ENCODE data around the gene SEMA3F. TPM values are rescaled to one million over a fixed set of nuclear protein-coding genes. Genes with fewer than 3 reads are reported as not detected.

Gene SEMA3F
- total RNA-seq, 3 donors from 2014 or later = 10.7 to 15.3 (median 14.6) TPM

- no peak for ATAC-seq
- TF ChIP-seq, protein P1, sequence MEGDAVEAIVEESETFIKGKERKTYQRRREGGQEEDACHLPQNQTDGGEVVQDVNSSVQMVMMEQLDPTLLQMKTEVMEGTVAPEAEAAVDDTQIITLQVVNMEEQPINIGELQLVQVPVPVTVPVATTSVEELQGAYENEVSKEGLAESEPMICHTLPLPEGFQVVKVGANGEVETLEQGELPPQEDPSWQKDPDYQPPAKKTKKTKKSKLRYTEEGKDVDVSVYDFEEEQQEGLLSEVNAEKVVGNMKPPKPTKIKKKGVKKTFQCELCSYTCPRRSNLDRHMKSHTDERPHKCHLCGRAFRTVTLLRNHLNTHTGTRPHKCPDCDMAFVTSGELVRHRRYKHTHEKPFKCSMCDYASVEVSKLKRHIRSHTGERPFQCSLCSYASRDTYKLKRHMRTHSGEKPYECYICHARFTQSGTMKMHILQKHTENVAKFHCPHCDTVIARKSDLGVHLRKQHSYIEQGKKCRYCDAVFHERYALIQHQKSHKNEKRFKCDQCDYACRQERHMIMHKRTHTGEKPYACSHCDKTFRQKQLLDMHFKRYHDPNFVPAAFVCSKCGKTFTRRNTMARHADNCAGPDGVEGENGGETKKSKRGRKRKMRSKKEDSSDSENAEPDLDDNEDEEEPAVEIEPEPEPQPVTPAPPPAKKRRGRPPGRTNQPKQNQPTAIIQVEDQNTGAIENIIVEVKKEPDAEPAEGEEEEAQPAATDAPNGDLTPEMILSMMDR (IDR thresholded peaks at IDR 0.05) = no peak
- Histone ChIP-seq H3K36me3 (ENCODE audit: low read depth) (no peaks in the 10 kb centered on the region), H3K4me3 (no peak overlapping the region), H3K4me1 (ENCODE audit: low read depth) (peaks cover 9% of the 10 kb centered on the region), H3K9me3 (no peaks in the 10 kb centered on the region)
- DNase-seq = no peak
- intact Hi-C loops (cut with DNase I, micrococcal nuclease) = no loop called here
Observed at GRCh38 chr3:50182533-50183099, 27.5 kb downstream of the SEMA3F start.

DNA sequence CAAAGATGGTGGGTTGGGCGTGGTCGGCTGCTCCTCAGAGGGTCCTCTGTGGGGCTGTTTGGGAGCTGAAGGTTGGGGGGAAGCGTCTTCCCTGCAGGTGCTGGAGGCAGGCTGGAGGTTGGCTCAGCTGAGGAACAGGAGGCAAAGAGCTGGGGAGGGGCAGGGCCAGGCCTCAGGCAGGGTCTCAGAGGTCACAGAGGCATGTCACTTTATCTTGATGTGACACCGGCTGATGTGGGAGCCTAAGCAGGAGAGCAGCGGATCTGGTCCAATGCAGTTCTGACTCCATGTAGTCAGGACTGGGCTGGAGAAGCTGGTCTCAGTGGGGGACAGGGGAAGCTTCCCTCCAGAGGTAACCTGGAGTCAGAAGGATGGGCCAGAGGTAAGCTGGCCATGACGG lies 28.6 kb downstream of the SEMA3F start:
- no peak for DNase-seq
- H3K4me1 ChIP-seq (ENCODE audit: low read depth) = peaks cover 9% of the 10 kb centered on the region
- H3K36me3 ChIP-seq (ENCODE audit: low read depth) = no peaks in the 10 kb centered on the region
- intact Hi-C loops (cut with DNase I, micrococcal nuclease) = no loop called here
- no peak overlapping the region for H3K4me3 ChIP-seq
- ATAC-seq = no peak
- H3K9me3 ChIP-seq = no peaks in the 10 kb centered on the region
- TF ChIP-seq, protein P1 (IDR thresholded peaks at IDR 0.05) = no peak

- intact Hi-C loops (cut with DNase I, micrococcal nuclease) = no loop called here
- DNase-seq (no peak), ATAC-seq (no peak)
- TF ChIP-seq, protein P1 (IDR thresholded peaks at IDR 0.05) = no peak
- Histone ChIP-seq H3K9me3 (no peaks in the 10 kb centered on the region), H3K36me3 (ENCODE audit: low read depth) (no peaks in the 10 kb centered on the region), H3K4me3 (no peak overlapping the region), H3K4me1 (ENCODE audit: low read depth) (peaks cover 5% of the 10 kb centered on the region)
Observed at GRCh38 chr3:50184242-50184978, 29.3 kb downstream of the SEMA3F start.

- intact Hi-C loops (cut with DNase I, micrococcal nuclease) = loop anchor here in 1 of 2 donors (5.0 kb wide), 1 partner anchor 63 kb away; no protein-coding TSS in a partner anchor
- DNase-seq (no peak), ATAC-seq (no peak)
- Histone ChIP-seq H3K4me1 (ENCODE audit: low read depth) (no peaks in the 10 kb centered on the region), H3K9me3 (no peaks in the 10 kb centered on the region), H3K4me3 (no peak overlapping the region), H3K36me3 (ENCODE audit: low read depth) (no peaks in the 10 kb centered on the region)
- TF ChIP-seq, protein P1 (IDR thresholded peaks at IDR 0.05) = no peak
Observed at GRCh38 chr3:50185230-50185629, 30.1 kb downstream of the SEMA3F start.

GRCh38 chr3:50186096-50186495 lies 31.0 kb downstream of the SEMA3F start:
- no peak overlapping the region for H3K4me3 ChIP-seq
- no peaks in the 10 kb centered on the region for H3K36me3 ChIP-seq (ENCODE audit: low read depth)
- DNase-seq (no peak), ATAC-seq (no peak)
- intact Hi-C loops (cut with DNase I, micrococcal nuclease) = loop anchor here in 1 of 2 donors (5.0 kb wide), 1 partner anchor 64 kb away; no protein-coding TSS in a partner anchor
- no peaks in the 10 kb centered on the region for H3K4me1 ChIP-seq (ENCODE audit: low read depth)
- no peaks in the 10 kb centered on the region for H3K9me3 ChIP-seq
- TF ChIP-seq, protein P1 (IDR thresholded peaks at IDR 0.05) = no peak
